ENCODE measurements around the gene KLF5. TPM values are rescaled to one million over a fixed set of nuclear protein-coding genes. Genes with fewer than 3 reads are reported as not detected.

KLF5 gene
- polyA plus RNA-seq, 3 donors, result 1.8 to 6.5 (median 3.6) TPM

- TF ChIP-seq CTCF (IDR thresholded peaks at IDR 0.05), result no peak
- H3K27ac Mint-ChIP-seq, result peak overlapping the region in 1 of 7 donors; percentile 17
- WGBS (ENCODE audit: insufficient coverage), result 60% methylated on average over 1 of the region's 3 CpGs
- no peaks in the 10 kb centered on the region for H3K4me1 ChIP-seq (ENCODE audit: control insufficient read depth in 1 of 2, insufficient read depth in 2 of 2, low read length in 2 of 2)
- no peaks in the 10 kb centered on the region for H3K4me1 Mint-ChIP-seq
- DNase-seq, result no peak
- no peaks in the 10 kb centered on the region for H3K9me3 ChIP-seq (replicated peaks in 1 of 2; ENCODE audit: control insufficient read depth in 1 of 2, insufficient read depth in 1 of 2, low read length in 2 of 2)
- H3K36me3 ChIP-seq (replicated peaks in 1 of 2; ENCODE audit: control insufficient read depth in 1 of 2, insufficient read depth in 2 of 2, low read length in 2 of 2), result no peaks in the 10 kb centered on the region
- no peak overlapping the region for H3K4me2 ChIP-seq (replicated peaks; ENCODE audit: extremely low read depth, low read length, poor library complexity, severe bottlenecking)
- H4K20me1 ChIP-seq (ENCODE audit: insufficient read depth, low read length), result no peaks in the 10 kb centered on the region
- peaks cover 0 to 9% (median 1%) of the 10 kb centered on the region in 7 donors for H3K9me3 Mint-ChIP-seq
- no peak overlapping the region for H3K4me3 Mint-ChIP-seq
- H3K27ac ChIP-seq (ENCODE audit: low read depth in 1 of 2, low read length in 2 of 2), result no peak overlapping the region
- intact Hi-C loops (cut with micrococcal nuclease), result no loop called here
- no peak overlapping the region for H3K9ac ChIP-seq (ENCODE audit: insufficient read depth, low read length, poor library complexity, severe bottlenecking)
- no peaks in the 10 kb centered on the region for H3K27me3 ChIP-seq (ENCODE audit: control insufficient read depth in 2 of 2, insufficient read depth in 2 of 2, low read length in 2 of 2)
- no peak overlapping the region for H3K4me3 ChIP-seq (replicated peaks in 1 of 3; ENCODE audit: low read depth in 2 of 3, low read length in 3 of 3)
- peaks cover 0 to 3% (median 2%) of the 10 kb centered on the region in 3 donors for H3K27me3 Mint-ChIP-seq (ENCODE audit: low read depth in 3 of 3)
- no peaks in the 10 kb centered on the region for H3K79me2 ChIP-seq (ENCODE audit: insufficient read depth, low read length)
- no peaks in the 10 kb centered on the region for H3K36me3 Mint-ChIP-seq
- H2AFZ ChIP-seq (ENCODE audit: insufficient read depth, low read depth, low read length, poor library complexity, severe bottlenecking), result no peak overlapping the region
These were observed 52.5 kb downstream of the KLF5 start for GRCh38 chr13:73111331-73111730.

- H3K27ac ChIP-seq (ENCODE audit: low read depth in 1 of 2, low read length in 2 of 2), result no peak overlapping the region
These were observed 60.8 kb downstream of the KLF5 start for GRCh38 chr13:73119612-73120011.

More at GRCh38 chr13:73119612-73120011, 60.8 kb downstream of the KLF5 start:
- Mint-ChIP-seq H3K27ac (no peak overlapping the region), H3K4me1 (no peaks in the 10 kb centered on the region), H3K9me3 (peaks cover 2 to 11% (median 7%) of the 10 kb centered on the region in 7 donors), H3K27me3 (ENCODE audit: low read depth in 3 of 3) (peaks cover 0 to 2% (median 0%) of the 10 kb centered on the region in 3 donors), H3K36me3 (no peaks in the 10 kb centered on the region), H3K4me3 (no peak overlapping the region)
- no peak overlapping the region for H3K9ac ChIP-seq (ENCODE audit: insufficient read depth, low read length, poor library complexity, severe bottlenecking)
- intact Hi-C loops (cut with micrococcal nuclease), result no loop called here
- H3K4me1 ChIP-seq (ENCODE audit: control insufficient read depth in 1 of 2, insufficient read depth in 2 of 2, low read length in 2 of 2), result no peaks in the 10 kb centered on the region
- DNase-seq, result no peak
- H3K79me2 ChIP-seq (ENCODE audit: insufficient read depth, low read length), result no peaks in the 10 kb centered on the region
- no peak overlapping the region for H2AFZ ChIP-seq (ENCODE audit: insufficient read depth, low read depth, low read length, poor library complexity, severe bottlenecking)
- no peaks in the 10 kb centered on the region for H3K36me3 ChIP-seq (replicated peaks in 1 of 2; ENCODE audit: control insufficient read depth in 1 of 2, insufficient read depth in 2 of 2, low read length in 2 of 2)
- no peaks in the 10 kb centered on the region for H3K9me3 ChIP-seq (replicated peaks in 1 of 2; ENCODE audit: control insufficient read depth in 1 of 2, insufficient read depth in 1 of 2, low read length in 2 of 2)
- TF ChIP-seq CTCF (IDR thresholded peaks at IDR 0.05), result no peak
- no peak overlapping the region for H3K4me3 ChIP-seq (replicated peaks in 1 of 3; ENCODE audit: low read depth in 2 of 3, low read length in 3 of 3)
- no peaks in the 10 kb centered on the region for H3K27me3 ChIP-seq (ENCODE audit: control insufficient read depth in 2 of 2, insufficient read depth in 2 of 2, low read length in 2 of 2)
- H4K20me1 ChIP-seq (ENCODE audit: insufficient read depth, low read length), result no peaks in the 10 kb centered on the region
- no CpG with 5 or more reads among the region's 3 CpGs for WGBS (ENCODE audit: insufficient coverage)
- no peak overlapping the region for H3K4me2 ChIP-seq (replicated peaks; ENCODE audit: extremely low read depth, low read length, poor library complexity, severe bottlenecking)

Small RNA genes within 50 kb of the gene (small RNA-seq; reads per million reads assigned to genes)
- gene RNU6-66P (ENCODE audit: insufficient read length, low read depth), result not detected
